Measurements from ENCODE around the gene OPHN1.

DNA sequence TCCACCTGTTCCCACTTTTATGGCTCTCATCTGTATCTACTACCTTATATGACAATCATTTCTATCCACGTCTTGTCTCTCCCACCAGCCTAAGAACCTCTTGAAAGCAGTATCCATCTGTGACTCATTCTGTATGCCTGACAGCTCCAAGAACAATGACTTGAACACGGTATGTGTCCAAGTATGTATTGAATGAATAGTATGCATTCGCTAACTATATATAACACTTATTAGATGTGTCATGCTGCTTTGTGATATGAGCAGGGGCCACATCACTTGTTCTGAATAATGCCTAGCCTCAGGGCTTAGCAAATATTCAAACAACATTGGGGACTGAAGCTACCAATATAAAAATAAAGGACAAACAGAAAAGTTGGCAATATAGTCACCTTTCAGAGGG, 4.9 kb downstream of the OPHN1 start:
- TF ChIP-seq, protein P1, sequence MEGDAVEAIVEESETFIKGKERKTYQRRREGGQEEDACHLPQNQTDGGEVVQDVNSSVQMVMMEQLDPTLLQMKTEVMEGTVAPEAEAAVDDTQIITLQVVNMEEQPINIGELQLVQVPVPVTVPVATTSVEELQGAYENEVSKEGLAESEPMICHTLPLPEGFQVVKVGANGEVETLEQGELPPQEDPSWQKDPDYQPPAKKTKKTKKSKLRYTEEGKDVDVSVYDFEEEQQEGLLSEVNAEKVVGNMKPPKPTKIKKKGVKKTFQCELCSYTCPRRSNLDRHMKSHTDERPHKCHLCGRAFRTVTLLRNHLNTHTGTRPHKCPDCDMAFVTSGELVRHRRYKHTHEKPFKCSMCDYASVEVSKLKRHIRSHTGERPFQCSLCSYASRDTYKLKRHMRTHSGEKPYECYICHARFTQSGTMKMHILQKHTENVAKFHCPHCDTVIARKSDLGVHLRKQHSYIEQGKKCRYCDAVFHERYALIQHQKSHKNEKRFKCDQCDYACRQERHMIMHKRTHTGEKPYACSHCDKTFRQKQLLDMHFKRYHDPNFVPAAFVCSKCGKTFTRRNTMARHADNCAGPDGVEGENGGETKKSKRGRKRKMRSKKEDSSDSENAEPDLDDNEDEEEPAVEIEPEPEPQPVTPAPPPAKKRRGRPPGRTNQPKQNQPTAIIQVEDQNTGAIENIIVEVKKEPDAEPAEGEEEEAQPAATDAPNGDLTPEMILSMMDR (conservative IDR thresholded peaks at IDR 0.05; ENCODE audit: low read depth in 2 of 2): no peak
- TF ChIP-seq EZH2 (IDR thresholded peaks at IDR 0.05; ENCODE audit: low read depth, unreplicated experiment): no peak
- TF ChIP-seq ZNF114 (CRISPR knock-in tag; IDR thresholded peaks at IDR 0.05): no peak
